Measurements from ENCODE around the gene EXOSC7. TPM values are rescaled to one million over a fixed set of nuclear protein-coding genes. Genes with fewer than 3 reads are reported as not detected.
"Not testable (repeated sequence)": the region's sequence is repeated elsewhere in the genome, so short reads cannot be mapped to it uniquely, and the experiment has no call there.

The EXOSC7 gene
- 62.5 and 65.0 TPM in 2 replicates for total RNA-seq (2014; rRNA removed; shearing (Covaris generic))

- DNase-seq (ENCODE audit: low spot score), result peak; percentile 64
These were observed at the start of gene EXOSC7, which contains the start of gene ZDHHC3 for GRCh38 chr3:44976002-44976815. TSS of gene EXOSC7 (plus strand) at chr3:44976244. CDS start at chr3:44976278, 34 bp downstream. TSS of gene ZDHHC3 (minus strand) at chr3:44976174. CDS start at chr3:44959436, 16,738 bp downstream.

- no peak for DNase-seq (ENCODE audit: low spot score)
These were observed 49.1 kb upstream of the EXOSC7 start for GRCh38 chr3:44926921-44927320.

- DNase-seq (ENCODE audit: low spot score), result no peak
These were observed 48.7 kb upstream of the EXOSC7 start for GRCh38 chr3:44927371-44927770.

DNA sequence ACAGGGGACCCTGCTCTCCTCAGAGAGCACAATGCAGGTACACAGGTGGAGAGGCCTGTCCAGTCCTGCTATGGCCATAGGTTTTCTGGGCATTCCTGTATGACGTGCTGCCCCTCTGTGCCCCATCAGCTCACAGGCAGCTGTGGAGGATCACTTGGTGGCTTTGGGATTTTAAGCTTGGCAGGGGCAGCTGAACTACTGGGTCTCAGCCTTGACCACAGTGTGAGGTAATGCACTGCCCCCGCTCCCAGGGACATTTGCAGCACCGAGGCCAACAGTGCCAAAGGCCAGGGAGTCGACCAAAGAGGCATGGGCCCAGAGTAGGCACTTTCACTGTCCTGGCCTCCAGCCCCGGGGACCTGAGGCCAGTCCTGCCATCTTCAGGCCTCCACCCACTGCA, 46.3 kb upstream of the EXOSC7 start:
- DNase-seq (ENCODE audit: low spot score), result no peak

DNA sequence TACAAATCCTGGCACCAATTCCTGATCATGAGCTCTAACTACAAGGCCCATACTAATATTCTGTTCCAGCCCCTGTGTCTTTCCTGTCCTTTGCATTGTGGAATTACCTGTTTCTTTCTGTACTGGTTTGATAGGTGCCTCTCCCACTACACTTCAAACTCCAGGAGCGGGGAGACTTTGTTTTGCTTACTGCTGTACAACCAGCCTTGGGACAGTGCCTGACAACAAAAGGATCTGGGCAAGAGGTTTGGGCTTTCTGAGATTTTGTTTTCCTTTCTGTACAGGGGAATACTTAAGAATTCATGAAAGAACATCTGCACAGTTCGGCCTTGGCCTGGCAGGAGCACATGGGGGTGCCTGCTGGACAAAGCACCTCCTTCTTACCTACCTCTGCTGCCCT, 45.1 kb upstream of the EXOSC7 start:
- no peak for DNase-seq (ENCODE audit: low spot score)

DNA sequence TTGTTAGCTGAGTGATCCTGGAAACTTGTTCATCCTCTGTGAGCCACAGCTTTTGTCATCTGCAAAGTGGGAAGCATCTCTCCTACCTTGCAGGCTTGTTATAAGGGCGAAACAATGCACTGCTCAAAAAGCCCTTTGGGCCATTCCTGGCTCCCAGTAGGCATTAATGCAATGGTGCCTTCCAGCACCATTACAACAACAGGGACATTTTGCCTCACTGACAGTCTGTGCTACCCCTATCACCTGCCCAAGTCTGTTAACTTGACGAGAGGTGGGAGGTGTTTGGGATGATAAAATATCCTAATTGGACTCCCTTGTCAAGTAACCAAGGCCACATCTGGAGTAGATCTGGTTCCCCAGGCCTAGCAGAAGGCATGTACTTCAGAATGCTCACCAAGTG, 44.3 kb upstream of the EXOSC7 start:
- no peak for DNase-seq (ENCODE audit: low spot score)

DNA sequence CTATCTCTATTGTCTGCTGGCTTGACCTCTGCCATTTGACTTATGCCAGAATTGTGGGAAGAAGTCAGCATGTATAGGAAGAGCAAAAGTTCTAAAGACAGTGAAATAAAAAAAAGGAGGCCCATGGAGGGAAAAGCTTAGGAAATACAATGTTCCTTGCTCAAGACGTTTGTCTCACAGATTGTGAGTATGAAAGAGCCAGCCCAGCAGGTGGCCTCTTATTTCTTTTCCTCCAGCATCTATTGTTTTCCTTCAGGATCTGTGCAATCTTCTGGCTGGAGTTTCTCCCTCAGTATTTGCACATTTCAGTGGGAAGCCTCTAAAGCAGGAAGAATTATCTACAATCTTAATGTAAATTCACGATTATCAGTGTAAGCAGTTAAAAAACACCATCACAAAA, 43.8 kb upstream of the EXOSC7 start:
- no peak for DNase-seq (ENCODE audit: low spot score)

DNA sequence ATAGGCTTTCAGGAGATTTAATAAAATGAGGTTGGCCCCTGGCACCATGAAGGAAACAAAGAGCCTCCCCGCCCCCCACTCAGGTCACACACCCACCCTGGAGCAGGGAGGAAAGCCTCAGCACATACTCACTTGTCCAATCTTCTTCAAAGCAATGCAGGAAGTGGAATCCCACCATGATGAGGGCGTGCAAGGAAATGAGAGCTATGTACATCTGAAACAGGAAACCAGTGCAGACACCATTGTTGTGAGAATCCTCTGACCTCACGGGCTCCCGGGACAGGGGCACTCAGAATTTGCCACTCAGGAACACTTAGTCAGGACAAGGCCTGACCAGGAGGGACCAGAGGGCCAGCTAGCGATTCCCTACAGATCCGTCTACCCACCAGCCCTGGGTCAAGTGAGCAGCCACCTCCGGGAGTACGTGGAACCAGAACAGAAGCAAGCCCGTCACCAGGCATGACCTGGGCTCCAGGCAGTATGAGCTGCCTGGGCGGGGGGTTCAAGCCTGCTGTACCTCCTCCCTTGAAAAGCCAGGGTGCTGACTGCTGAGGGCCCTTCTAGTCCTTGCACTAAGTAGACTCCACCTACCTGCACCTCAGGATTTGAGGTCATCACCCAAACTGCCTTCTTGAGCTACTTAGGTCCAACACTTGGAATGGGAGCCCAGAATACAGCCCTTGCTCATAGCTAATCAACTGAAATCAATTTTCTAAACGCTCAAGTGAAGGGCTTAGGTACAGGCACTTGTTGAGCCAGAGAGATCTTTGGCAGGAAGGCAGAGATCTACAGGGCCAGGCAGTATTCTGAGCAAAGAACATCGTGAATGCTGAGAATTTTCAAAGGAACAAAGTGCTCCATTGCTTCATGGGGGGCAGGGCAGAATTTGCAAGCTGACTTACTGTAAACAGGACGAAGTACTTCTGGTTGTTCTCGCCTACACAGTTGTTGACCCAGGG, 42.8 kb upstream of the EXOSC7 start:
- DNase-seq (ENCODE audit: low spot score), result no peak

DNA sequence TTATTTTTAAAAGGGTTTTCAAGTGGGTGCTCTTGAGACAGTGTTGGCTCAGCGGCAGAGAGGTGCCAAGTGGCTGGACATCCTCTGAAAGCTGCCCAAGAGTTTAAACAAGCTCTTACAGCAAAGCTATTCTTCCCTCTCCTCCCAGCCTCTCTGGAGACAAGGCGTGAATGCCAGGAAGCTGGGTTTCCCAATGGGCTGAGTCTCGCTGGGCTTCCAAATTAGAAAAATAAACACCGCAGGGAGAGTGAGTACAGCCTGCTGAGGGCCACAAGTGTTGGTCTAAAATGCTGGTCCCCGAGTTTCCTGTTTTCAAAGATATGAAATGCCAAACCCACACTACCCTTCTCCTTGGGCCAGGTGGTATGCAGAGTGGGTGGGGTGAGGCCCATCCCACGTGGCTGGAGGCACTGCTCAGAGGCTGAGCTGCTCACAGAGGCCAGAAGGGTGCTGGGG, 36.4 kb upstream of the EXOSC7 start:
- no peak for DNase-seq (ENCODE audit: low spot score)

GRCh38 chr3:44942202-44942921, 33.7 kb upstream of the EXOSC7 start:
- DNase-seq (ENCODE audit: low spot score), result peak; percentile 40

- DNase-seq (ENCODE audit: low spot score), result no peak
These were observed 27.8 kb upstream of the EXOSC7 start for GRCh38 chr3:44948239-44948638.

DNA sequence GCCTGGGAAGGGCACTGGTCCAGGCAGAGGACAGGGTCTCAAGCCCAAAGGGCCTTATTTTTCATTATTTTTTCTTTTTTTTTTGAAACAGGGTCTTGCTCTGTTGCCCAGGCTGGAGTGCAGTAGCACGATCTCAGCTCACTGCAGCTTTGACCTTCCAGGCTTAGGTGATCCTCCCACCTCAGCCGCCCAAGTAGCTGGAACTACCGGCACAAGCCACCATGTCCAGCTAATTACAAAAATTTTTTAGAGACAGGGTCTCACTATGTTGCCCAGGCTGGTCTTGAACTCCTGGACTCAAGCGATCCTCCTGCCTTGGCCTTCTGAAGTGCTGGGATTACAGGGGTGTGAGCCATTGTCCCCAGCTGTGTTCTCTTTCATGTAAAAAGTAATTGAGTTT, 26.3 kb upstream of the EXOSC7 start:
- not testable (repeated sequence) for DNase-seq (ENCODE audit: low spot score)

DNA sequence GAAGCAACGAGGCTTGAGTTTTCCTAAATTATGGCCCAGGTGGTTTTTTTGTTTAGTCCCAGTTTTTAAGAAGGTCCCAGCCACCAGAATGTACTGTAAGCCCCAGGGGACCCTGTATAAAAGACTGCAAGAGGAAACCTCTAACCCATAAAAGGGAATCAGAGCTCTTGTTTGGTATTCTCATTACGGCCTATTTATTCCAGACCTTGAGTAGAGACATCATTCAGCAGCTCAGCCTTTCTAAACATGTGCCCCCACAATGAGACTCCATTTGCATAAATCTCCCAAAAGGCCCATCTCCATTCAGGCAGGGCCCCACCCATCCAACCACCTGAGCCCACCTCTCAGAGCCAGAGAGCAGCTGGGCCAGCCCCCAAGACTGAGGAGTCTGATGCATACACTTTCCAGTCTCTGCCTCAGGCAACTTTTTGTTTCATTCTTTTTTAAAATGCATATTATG, 25.7 kb upstream of the EXOSC7 start:
- DNase-seq (ENCODE audit: low spot score), result no peak

- DNase-seq (ENCODE audit: low spot score), result no peak
These were observed 23.4 kb upstream of the EXOSC7 start for GRCh38 chr3:44952689-44953088.

GRCh38 chr3:44954304-44954703, 21.7 kb upstream of the EXOSC7 start:
- DNase-seq (ENCODE audit: low spot score), result no peak

DNA sequence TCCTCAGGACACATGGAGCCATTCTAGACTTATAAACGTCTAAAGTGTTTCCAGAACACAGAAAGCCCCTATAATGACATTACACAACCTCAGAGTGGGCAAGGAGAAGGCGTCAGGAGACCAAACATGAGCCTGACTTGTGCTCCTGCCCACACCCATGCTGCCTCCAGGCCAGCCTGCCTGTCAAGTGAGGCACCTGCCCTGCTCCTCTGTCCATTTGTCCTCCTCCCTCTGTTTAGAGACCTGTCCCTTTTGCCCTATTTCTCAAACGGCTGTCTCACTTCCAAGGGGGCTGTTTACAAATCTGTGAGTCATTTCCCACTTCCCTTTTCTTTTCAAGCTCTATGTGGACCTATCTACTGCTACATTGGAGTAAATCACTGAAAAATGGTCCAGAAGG, 21.1 kb upstream of the EXOSC7 start:
- peak; percentile 39 for DNase-seq (ENCODE audit: low spot score)

GRCh38 chr3:44955917-44956316, 20.1 kb upstream of the EXOSC7 start:
- no peak for DNase-seq (ENCODE audit: low spot score)

GRCh38 chr3:44957986-44958385, 18.1 kb upstream of the EXOSC7 start:
- DNase-seq (ENCODE audit: low spot score), result no peak

- no peak for DNase-seq (ENCODE audit: low spot score)
These were observed 17.7 kb upstream of the EXOSC7 start for GRCh38 chr3:44958386-44958785.

DNA sequence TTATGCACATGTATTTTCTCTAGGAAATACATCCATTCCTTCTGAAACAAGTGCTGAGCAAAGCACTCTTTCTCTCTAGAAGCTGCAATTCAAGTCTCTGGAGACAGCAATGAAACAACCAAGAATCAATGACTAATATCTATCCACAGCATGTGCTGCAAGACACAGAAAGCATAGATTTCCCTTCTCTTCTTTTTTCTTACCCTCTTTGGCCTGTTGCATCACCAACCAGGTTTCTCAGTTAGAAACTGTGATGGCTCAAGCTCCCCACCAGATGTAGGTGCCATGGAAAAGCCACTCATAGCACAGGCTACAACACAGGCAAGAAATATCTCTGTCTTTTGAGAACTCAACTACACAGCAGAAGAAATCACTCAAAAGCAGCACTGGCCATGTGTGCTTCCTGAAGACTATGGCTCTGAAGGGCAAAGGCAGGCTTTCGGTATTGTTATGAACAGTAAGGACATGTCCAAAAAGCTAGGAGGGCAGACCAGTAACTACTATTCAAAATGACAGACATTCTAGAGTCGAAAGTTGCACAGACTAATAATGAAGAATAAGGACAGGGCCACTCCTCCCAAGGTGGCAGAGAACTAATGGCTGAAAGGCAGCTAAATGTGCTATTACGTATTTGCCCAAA, 15.5 kb upstream of the EXOSC7 start:
- no peak for DNase-seq (ENCODE audit: low spot score)

- DNase-seq (ENCODE audit: low spot score), result no peak
These were observed 14.2 kb upstream of the EXOSC7 start for GRCh38 chr3:44961888-44962287.
